Hypothalamus (tissue), 51 donors: ENCODE measurements around the gene AJUBA.
"Not testable (repeated sequence)": the region's sequence is repeated elsewhere in the genome, so short reads cannot be mapped to it uniquely, and the experiment has no call there.

Experiments used
- DNase-seq, 51 donors: peaks; one replicate each; lab custom pipeline; 2025; lab: John Stamatoyannopoulos, UW

Gene AJUBA

GRCh38 chr14:22955702-22956569 lies 26.4 kb downstream of the AJUBA start:
- peak in 1 of 51 donors; percentile 36 for DNase-seq

GRCh38 chr14:22952418-22952817 lies 29.9 kb downstream of the AJUBA start:
- no peak for DNase-seq

GRCh38 chr14:22951795-22952194 lies 30.6 kb downstream of the AJUBA start:
- DNase-seq = not testable (repeated sequence)

GRCh38 chr14:22945642-22946041 lies 36.7 kb downstream of the AJUBA start:
- DNase-seq = no peak

GRCh38 chr14:22939684-22940083 lies 42.7 kb downstream of the AJUBA start:
- DNase-seq = no peak

- DNase-seq = no peak
Measured at GRCh38 chr14:22935156-22935555, 47.2 kb downstream of the AJUBA start.

- DNase-seq = no peak
Measured at GRCh38 chr14:22932146-22932545, 50.2 kb downstream of the AJUBA start.

GRCh38 chr14:22929961-22930364 lies 52.4 kb downstream of the AJUBA start:
- no peak for DNase-seq

GRCh38 chr14:22929104-22929960 lies 53.0 kb downstream of the AJUBA start, which contains the start of gene PRMT5:
TSS of gene PRMT5 (minus strand) at chr14:22929376. CDS start at chr14:22929361, 15 bp downstream.
- peak; percentile 51 to 100 (median 97) for DNase-seq

GRCh38 chr14:22928237-22929103 lies 53.9 kb downstream of the AJUBA start:
- DNase-seq = peak in 1 of 51 donors; percentile 11

GRCh38 chr14:22926316-22926715 lies 56.0 kb downstream of the AJUBA start:
- no peak for DNase-seq

- DNase-seq = no peak
Measured at GRCh38 chr14:22925513-22925912, 56.8 kb downstream of the AJUBA start.

GRCh38 chr14:22923746-22924145 lies 58.6 kb downstream of the AJUBA start:
- DNase-seq = no peak

GRCh38 chr14:22922294-22922693 lies 60.1 kb downstream of the AJUBA start:
- no peak for DNase-seq
